Uterus (tissue), 2 donors: ENCODE results near the gene KLHDC2.
"Not testable (repeated sequence)": the region's sequence is repeated elsewhere in the genome, so short reads cannot be mapped to it uniquely, and the experiment has no call there.

Experiments
- CTCF ChIP-seq, 4 experiments: fragments of 200-600 bp in 2 of 4; fragments of 450-650 bp in 2 of 4; sonication (generic) in 2 of 4; IDR thresholded peaks; one replicate each; pipeline ENCODE4 v1.5.1; 2016 to 2019; ENCODE audit warnings: antibody characterized with exemption in 4 of 4, mild to moderate bottlenecking in 2 of 4, moderate library complexity in 1 of 4
- POLR2A ChIP-seq, 2 donors: fragments of 450-650 bp; IDR thresholded peaks; one replicate each; pipeline ENCODE4 v1.6.1; 2016; ENCODE audit warnings: antibody characterized with exemption in 2 of 2, mild to moderate bottlenecking in 1 of 2, moderate library complexity in 1 of 2

GRCh38 chr14:49735669-49736068, 32.3 kb upstream of the KLHDC2 start:
- not testable (repeated sequence) for TF ChIP-seq CTCF, POLR2A (IDR thresholded peaks at IDR 0.05)
